Hematopoietic multipotent progenitor cell treated with erythropoietin and hydrocortisone succinate and interleukin-3 and kit ligand, for 4 days (in vitro differentiated cells): ENCODE measurements around the gene MAB21L3.

ENCODE experiments used
- DNase-seq: peaks from one replicate; pipeline ENCODE4 v3.0.0-alpha.2; 2015

MAB21L3 gene

GRCh38 chr1:116112388-116113140, 1.4 kb downstream of the MAB21L3 start:
- DNase-seq, result no peak

GRCh38 chr1:116113615-116114014, 2.4 kb downstream of the MAB21L3 start:
- no peak for DNase-seq

GRCh38 chr1:116115476-116116439, 4.6 kb downstream of the MAB21L3 start:
- DNase-seq, result no peak

- DNase-seq, result no peak
Measured at GRCh38 chr1:116118471-116118870, 7.3 kb downstream of the MAB21L3 start.

GRCh38 chr1:116119876-116120275, 8.7 kb downstream of the MAB21L3 start:
- DNase-seq, result no peak

GRCh38 chr1:116122955-116123757, 12.0 kb downstream of the MAB21L3 start:
- no peak for DNase-seq

GRCh38 chr1:116123837-116124533, 12.8 kb downstream of the MAB21L3 start:
- DNase-seq, result no peak

- no peak for DNase-seq
Measured at GRCh38 chr1:116125758-116126157, 14.6 kb downstream of the MAB21L3 start.

- no peak for DNase-seq
Measured at GRCh38 chr1:116126281-116126680, 15.1 kb downstream of the MAB21L3 start.

- no peak for DNase-seq
Measured at GRCh38 chr1:116127123-116127847, 16.1 kb downstream of the MAB21L3 start.

GRCh38 chr1:116127848-116128540, 16.8 kb downstream of the MAB21L3 start:
- DNase-seq, result peak; percentile 29

GRCh38 chr1:116128664-116129063, 17.5 kb downstream of the MAB21L3 start:
- DNase-seq, result no peak

- DNase-seq, result no peak
Measured at GRCh38 chr1:116129537-116129936, 18.3 kb downstream of the MAB21L3 start.

GRCh38 chr1:116130356-116130755, 19.2 kb downstream of the MAB21L3 start:
- DNase-seq, result peak; percentile 71

GRCh38 chr1:116131170-116131569, 20.0 kb downstream of the MAB21L3 start:
- no peak for DNase-seq

- peak; percentile 88 for DNase-seq
Measured at GRCh38 chr1:116131866-116132605, 20.8 kb downstream of the MAB21L3 start.

- peak; percentile 65 for DNase-seq
Measured at GRCh38 chr1:116133696-116134475, 22.7 kb downstream of the MAB21L3 start.

GRCh38 chr1:116134476-116134773, 23.2 kb downstream of the MAB21L3 start:
- no peak for DNase-seq

GRCh38 chr1:116138277-116138792, 27.1 kb downstream of the MAB21L3 start:
- DNase-seq, result no peak
